ENCODE measurements around the gene TUT7.
"Not testable (repeated sequence)": the region's sequence is repeated elsewhere in the genome, so short reads cannot be mapped to it uniquely, and the experiment has no call there.

TUT7 gene

GRCh38 chr9:86354011-86354817 is at the start of gene TUT7:
Gene TUT7 (minus strand): TSS chr9:86354410. CDS start chr9:86353199, 1,211 bp downstream.
- DNase-seq (ENCODE audit: low read depth in 2 of 2): peak; percentile 89

- no peak for DNase-seq (ENCODE audit: low read depth in 2 of 2)
These were observed 48.4 kb upstream of the TUT7 start for GRCh38 chr9:86402591-86402990.

GRCh38 chr9:86396412-86396811 is 42.2 kb upstream of the TUT7 start:
- no peak for DNase-seq (ENCODE audit: low read depth in 2 of 2)

GRCh38 chr9:86390184-86390583 is 36.0 kb upstream of the TUT7 start:
- not testable (repeated sequence) for DNase-seq (ENCODE audit: low read depth in 2 of 2)

GRCh38 chr9:86389628-86390027 is 35.4 kb upstream of the TUT7 start:
- DNase-seq (ENCODE audit: low read depth in 2 of 2): no peak

- DNase-seq (ENCODE audit: low read depth in 2 of 2): no peak
These were observed 33.2 kb upstream of the TUT7 start for GRCh38 chr9:86387376-86387775.

- DNase-seq (ENCODE audit: low read depth in 2 of 2): not testable (repeated sequence)
These were observed 28.8 kb upstream of the TUT7 start for GRCh38 chr9:86383000-86383399.

GRCh38 chr9:86376016-86376415 is 21.8 kb upstream of the TUT7 start:
- DNase-seq (ENCODE audit: low read depth in 2 of 2): no peak

- DNase-seq (ENCODE audit: low read depth in 2 of 2): no peak
These were observed 15.6 kb upstream of the TUT7 start for GRCh38 chr9:86369810-86370209.

GRCh38 chr9:86368871-86369521 is 14.8 kb upstream of the TUT7 start:
- DNase-seq (ENCODE audit: low read depth in 2 of 2): no peak

GRCh38 chr9:86361176-86361575 is 7.0 kb upstream of the TUT7 start:
- no peak for DNase-seq (ENCODE audit: low read depth in 2 of 2)

- DNase-seq (ENCODE audit: low read depth in 2 of 2): no peak
These were observed 5.1 kb upstream of the TUT7 start for GRCh38 chr9:86359151-86359879.

- DNase-seq (ENCODE audit: low read depth in 2 of 2): no peak
These were observed 3.0 kb upstream of the TUT7 start for GRCh38 chr9:86356871-86357866.

- DNase-seq (ENCODE audit: low read depth in 2 of 2): no peak
These were observed 1.6 kb upstream of the TUT7 start for GRCh38 chr9:86355814-86356213.

- DNase-seq (ENCODE audit: low read depth in 2 of 2): no peak
These were observed 654 bp upstream of the TUT7 start for GRCh38 chr9:86354818-86355309.

GRCh38 chr9:86353655-86354010 is 577 bp downstream of the TUT7 start:
- DNase-seq (ENCODE audit: low read depth in 2 of 2): peak in 1 of 2 donors; percentile 9

GRCh38 chr9:86352440-86353077 is 1.7 kb downstream of the TUT7 start:
- no peak for DNase-seq (ENCODE audit: low read depth in 2 of 2)

GRCh38 chr9:86351880-86352279 is 2.3 kb downstream of the TUT7 start:
- DNase-seq (ENCODE audit: low read depth in 2 of 2): no peak

- no peak for DNase-seq (ENCODE audit: low read depth in 2 of 2)
These were observed 4.0 kb downstream of the TUT7 start for GRCh38 chr9:86350006-86350760.

GRCh38 chr9:86349271-86349670 is 4.9 kb downstream of the TUT7 start:
- DNase-seq (ENCODE audit: low read depth in 2 of 2): no peak
